Measurements from ENCODE around the gene PEA15. TPM values are rescaled to one million over a fixed set of nuclear protein-coding genes. Genes with fewer than 3 reads are reported as not detected.

The PEA15 gene
- total RNA-seq, 1 experiment from 2014 or later: 94.3 TPM

GRCh38 chr1:160207771-160208556 is 2.8 kb downstream of the PEA15 start:
- Histone ChIP-seq H3K36me3 (ENCODE audit: control insufficient read depth, insufficient read depth, low read length) (peaks cover 5% of the 10 kb centered on the region), H3K4me1 (ENCODE audit: control insufficient read depth, insufficient read depth, low read length) (peaks cover 17% of the 10 kb centered on the region), H3K27me3 (ENCODE audit: control insufficient read depth, insufficient read depth, low read length) (no peaks in the 10 kb centered on the region), H3K27ac (ENCODE audit: low read length) (no peak overlapping the region), H3K4me3 (ENCODE audit: low read depth in 2 of 2, low read length in 2 of 2) (no peak overlapping the region), H3K9me3 (ENCODE audit: control insufficient read depth, insufficient read depth, low read depth, low read length) (no peaks in the 10 kb centered on the region)
- in situ Hi-C loops (cut with HindIII; ENCODE audit: low pct_unique_long_range_greater_than_20kb, low sequenced_read_pairs): no loop called here
- CTCF ChIA-PET: interaction anchor here (0.6 to 1.4 kb wide), 2 partner anchors 15 to 17 kb away, joined by 3 read pairs; no protein-coding TSS in a partner anchor
- BruUV-seq (replicated peaks): no TSS peak
- DNase-seq (ENCODE audit: low read depth, low spot score) (no peak), ATAC-seq (no peak)
- intact Hi-C loops (cut with micrococcal nuclease; ENCODE audit: unreplicated experiment): no loop called here
- POLR2A ChIA-PET: no interaction called here
- TF ChIP-seq POLR2AphosphoS5 (IDR thresholded peaks at IDR 0.05; ENCODE audit: low read depth, low read length) (no peak), REST (IDR thresholded peaks at IDR 0.05; ENCODE audit: insufficient read depth in 1 of 2, low read depth in 2 of 2, low read length in 1 of 2) (no peak), TCF7L2 (IDR thresholded peaks at IDR 0.05; ENCODE audit: low read depth, low read length) (no peak), SIN3A (IDR thresholded peaks at IDR 0.05; ENCODE audit: borderline replicate concordance, insufficient read depth, low read depth, low read length) (no peak), CTCF (IDR thresholded peaks at IDR 0.05) (no peak)

- intact Hi-C loops (cut with micrococcal nuclease; ENCODE audit: unreplicated experiment) (no loop called here), in situ Hi-C loops (cut with HindIII; ENCODE audit: low pct_unique_long_range_greater_than_20kb, low sequenced_read_pairs) (no loop called here)
- H3K9me3 ChIP-seq (ENCODE audit: control insufficient read depth, insufficient read depth, low read depth, low read length): no peaks in the 10 kb centered on the region
- ChIA-PET POLR2A (no interaction called here), CTCF (interaction anchor here (0.6 to 1.4 kb wide), 2 partner anchors 15 to 18 kb away, joined by 3 read pairs; no protein-coding TSS in a partner anchor)
- H3K4me1 ChIP-seq (ENCODE audit: control insufficient read depth, insufficient read depth, low read length): peaks cover 17% of the 10 kb centered on the region
- ATAC-seq: no peak
- H3K27me3 ChIP-seq (ENCODE audit: control insufficient read depth, insufficient read depth, low read length): no peaks in the 10 kb centered on the region
- TF ChIP-seq REST (IDR thresholded peaks at IDR 0.05; ENCODE audit: insufficient read depth in 1 of 2, low read depth in 2 of 2, low read length in 1 of 2): no peak
- TF ChIP-seq SIN3A (IDR thresholded peaks at IDR 0.05; ENCODE audit: borderline replicate concordance, insufficient read depth, low read depth, low read length): no peak
- no peak for TF ChIP-seq POLR2AphosphoS5 (IDR thresholded peaks at IDR 0.05; ENCODE audit: low read depth, low read length)
- TF ChIP-seq TCF7L2 (IDR thresholded peaks at IDR 0.05; ENCODE audit: low read depth, low read length): no peak
- TF ChIP-seq CTCF (IDR thresholded peaks at IDR 0.05): no peak
- no peak overlapping the region for H3K4me3 ChIP-seq (ENCODE audit: low read depth in 2 of 2, low read length in 2 of 2)
- H3K27ac ChIP-seq (ENCODE audit: low read length): no peak overlapping the region
- H3K36me3 ChIP-seq (ENCODE audit: control insufficient read depth, insufficient read depth, low read length): peaks cover 5% of the 10 kb centered on the region
- no peak for DNase-seq (ENCODE audit: low read depth, low spot score)
- no TSS peak for BruUV-seq (replicated peaks)
Measured at GRCh38 chr1:160208557-160209320, 3.6 kb downstream of the PEA15 start.
